Measurements from ENCODE around the gene EEF2. TPM values are rescaled to one million over a fixed set of nuclear protein-coding genes. Genes with fewer than 3 reads are reported as not detected.
"Not testable (repeated sequence)": the region's sequence is repeated elsewhere in the genome, so short reads cannot be mapped to it uniquely, and the experiment has no call there.

The EEF2 gene
- polyA plus RNA-seq, 3 donors = 1,409 to 1,651 (median 1,477) TPM

- peak; percentile 88 to 95 (median 89) for DNase-seq (ENCODE audit: low read depth in 3 of 3, low spot score in 2 of 3)
These were observed 14.3 kb downstream of the EEF2 start, which contains the start of gene DAPK3 for GRCh38 chr19:3970808-3971598. Gene DAPK3 (minus strand): TSS chr19:3971099. CDS start chr19:3969735, 1,364 bp downstream.

DNA sequence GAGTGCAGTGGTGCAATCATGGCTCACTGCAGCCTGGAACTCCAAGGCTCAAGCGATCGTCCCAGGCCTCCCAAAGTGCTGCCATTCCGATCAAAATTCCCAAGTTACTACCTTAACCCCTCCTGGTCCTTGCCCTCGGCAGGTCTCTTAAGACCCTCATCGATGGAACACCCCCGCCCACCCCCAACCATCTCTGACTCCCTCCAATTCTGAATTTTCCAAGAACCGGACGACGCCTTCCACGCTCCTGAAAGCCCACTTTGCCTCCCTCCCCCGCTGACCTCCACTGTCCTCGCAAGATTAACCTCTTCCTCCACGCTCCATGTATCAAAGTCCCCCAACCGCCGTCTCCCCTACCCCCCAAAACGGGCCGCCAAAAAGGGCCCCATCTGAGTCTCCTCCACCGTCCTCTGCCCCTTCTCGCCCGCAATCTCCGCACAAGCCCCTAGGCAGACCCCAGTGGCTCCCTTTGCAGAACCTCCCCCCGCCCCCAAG lies 14.9 kb downstream of the EEF2 start:
- no peak for DNase-seq (ENCODE audit: low read depth in 3 of 3, low spot score in 2 of 3)

- no peak for DNase-seq (ENCODE audit: low read depth in 3 of 3, low spot score in 2 of 3)
These were observed 15.6 kb downstream of the EEF2 start for GRCh38 chr19:3969435-3970312.

GRCh38 chr19:3968556-3969434 lies 16.5 kb downstream of the EEF2 start:
- DNase-seq (ENCODE audit: low read depth in 3 of 3, low spot score in 2 of 3) = peak; percentile 75 to 81 (median 80)

GRCh38 chr19:3967983-3968382 lies 17.3 kb downstream of the EEF2 start:
- DNase-seq (ENCODE audit: low read depth in 3 of 3, low spot score in 2 of 3) = not testable (repeated sequence)

DNA sequence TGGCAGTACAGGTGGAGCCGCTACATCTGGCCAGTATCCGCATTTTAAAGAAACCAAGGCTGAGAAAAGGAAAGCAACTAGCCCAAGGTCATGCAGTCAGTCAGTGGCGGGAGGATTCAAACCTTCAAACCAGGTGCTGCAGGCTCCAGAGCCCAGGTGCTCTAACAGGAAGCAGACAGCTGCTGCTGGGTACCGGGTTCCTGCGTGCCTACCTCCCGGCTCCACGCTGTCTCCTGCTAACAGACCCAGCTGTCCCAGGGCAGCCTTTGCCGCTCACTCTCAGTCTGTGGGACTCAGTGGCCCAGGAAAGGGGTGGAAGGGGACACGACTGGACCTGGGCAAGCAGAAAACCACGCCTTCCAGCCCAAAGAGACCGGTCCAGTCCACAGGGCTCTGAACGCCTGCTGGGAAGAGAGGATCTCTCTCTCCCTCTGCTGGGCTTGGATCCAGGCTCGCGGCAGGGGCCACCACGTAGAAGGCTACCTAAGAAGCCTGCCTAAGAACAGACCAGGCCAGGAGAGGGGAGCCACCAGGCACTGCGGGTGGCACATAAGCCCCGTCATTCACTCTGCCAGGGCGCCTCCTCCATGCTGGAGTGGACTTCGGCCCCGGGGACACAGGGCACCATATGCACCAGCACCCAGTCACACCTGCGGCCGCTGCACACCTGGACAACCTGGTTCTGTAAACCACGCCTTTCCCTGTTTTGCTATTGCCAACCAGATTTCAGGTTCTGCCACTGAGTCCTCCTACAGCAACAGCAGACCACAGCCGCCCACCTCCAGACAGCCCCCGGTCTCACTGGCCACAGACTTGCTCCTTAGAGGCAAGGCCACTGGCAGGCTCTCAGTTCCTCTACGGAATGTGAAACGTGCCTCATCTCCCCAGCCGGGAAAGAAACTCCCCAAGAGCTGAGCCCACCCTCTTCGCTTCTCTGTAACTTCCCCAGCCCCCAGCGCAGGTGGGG lies 18.9 kb downstream of the EEF2 start:
- no peak for DNase-seq (ENCODE audit: low read depth in 3 of 3, low spot score in 2 of 3)

GRCh38 chr19:3964256-3965194 lies 20.7 kb downstream of the EEF2 start:
- no peak for DNase-seq (ENCODE audit: low read depth in 3 of 3, low spot score in 2 of 3)

DNA sequence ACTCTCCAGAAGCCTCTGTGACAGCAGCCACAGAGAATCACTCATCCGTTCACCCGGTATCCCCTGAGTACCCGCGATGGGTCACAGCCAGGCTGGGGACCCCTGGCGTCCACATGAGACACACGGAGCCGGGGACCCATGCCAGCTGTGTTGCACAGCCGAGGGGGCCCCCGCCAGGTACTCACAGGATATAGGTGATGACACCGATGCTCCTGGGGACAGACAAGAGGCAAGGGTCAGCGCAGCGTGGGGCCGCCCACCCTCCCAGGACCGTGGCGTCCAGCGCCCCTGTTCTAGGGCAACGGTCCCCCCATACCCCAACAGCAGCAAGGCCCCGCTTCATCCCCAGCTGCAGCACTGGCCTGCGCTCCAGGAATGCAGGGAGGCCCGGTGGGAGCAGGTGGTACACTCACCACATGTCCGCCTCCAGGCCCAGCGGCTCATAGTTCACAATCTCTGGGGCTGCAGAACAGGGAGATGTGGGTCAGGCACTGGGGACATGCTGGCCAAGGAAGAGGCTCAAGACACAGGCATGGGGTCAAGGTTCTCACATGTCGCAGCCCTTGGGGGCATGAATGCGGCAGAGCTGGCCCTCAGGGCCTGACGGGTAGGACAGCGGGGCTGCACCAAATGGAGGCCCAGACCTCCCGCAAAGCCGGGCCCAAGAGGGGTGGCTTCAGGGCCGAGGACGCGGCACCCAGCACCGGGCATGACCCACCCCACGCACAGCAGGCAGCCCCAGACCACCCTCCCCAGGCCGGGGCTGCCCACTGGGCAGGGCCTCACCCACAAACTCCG lies 21.6 kb downstream of the EEF2 start:
- no peak for DNase-seq (ENCODE audit: low read depth in 3 of 3, low spot score in 2 of 3)

DNA sequence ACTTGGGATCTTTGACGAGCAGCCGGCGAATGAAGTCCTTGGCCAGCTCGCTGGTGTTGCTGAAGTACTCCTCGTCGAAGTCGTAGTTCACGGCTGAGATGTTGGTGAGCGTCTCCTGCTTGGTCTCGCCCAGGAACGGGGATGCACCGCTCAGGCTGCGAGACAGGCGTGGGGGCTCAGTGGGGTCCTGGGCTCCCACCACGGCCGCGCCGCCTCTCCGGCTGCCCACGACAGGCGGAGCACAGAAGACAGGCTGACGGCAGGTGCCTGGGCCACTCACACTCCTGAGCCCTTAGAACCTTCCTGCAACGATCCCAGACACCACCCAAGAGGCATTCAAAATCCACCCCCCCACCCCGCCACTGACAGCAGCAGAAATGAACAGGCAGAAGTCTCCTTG lies 24.3 kb downstream of the EEF2 start:
- no peak for DNase-seq (ENCODE audit: low read depth in 3 of 3, low spot score in 2 of 3)

GRCh38 chr19:3959766-3960131 lies 25.5 kb downstream of the EEF2 start:
- no peak for DNase-seq (ENCODE audit: low read depth in 3 of 3, low spot score in 2 of 3)

GRCh38 chr19:3958836-3959765 lies 26.2 kb downstream of the EEF2 start:
- no peak for DNase-seq (ENCODE audit: low read depth in 3 of 3, low spot score in 2 of 3)

GRCh38 chr19:3955688-3956087 lies 29.6 kb downstream of the EEF2 start:
- DNase-seq (ENCODE audit: low read depth in 3 of 3, low spot score in 2 of 3) = no peak

DNA sequence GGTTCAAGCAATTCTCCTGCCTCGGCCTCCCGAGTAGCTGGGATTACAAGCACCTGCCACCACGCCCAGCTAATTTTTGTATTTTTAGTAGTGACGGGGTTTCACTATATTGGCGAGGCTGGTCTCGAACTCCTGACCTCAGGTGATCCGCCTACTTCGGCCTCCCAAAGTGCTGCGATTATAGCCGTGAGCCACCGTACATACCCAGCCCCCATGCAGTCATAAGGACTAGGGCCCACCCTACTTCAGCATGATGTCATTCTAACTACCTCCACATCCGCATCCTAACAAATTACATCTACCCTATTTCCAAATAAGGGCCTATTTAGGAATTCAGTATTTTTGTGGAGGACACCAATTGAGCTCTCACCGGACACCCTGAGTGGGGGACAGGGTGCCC lies 30.0 kb downstream of the EEF2 start:
- DNase-seq (ENCODE audit: low read depth in 3 of 3, low spot score in 2 of 3) = not testable (repeated sequence)

GRCh38 chr19:3954107-3954506 lies 31.2 kb downstream of the EEF2 start:
- no peak for DNase-seq (ENCODE audit: low read depth in 3 of 3, low spot score in 2 of 3)

DNA sequence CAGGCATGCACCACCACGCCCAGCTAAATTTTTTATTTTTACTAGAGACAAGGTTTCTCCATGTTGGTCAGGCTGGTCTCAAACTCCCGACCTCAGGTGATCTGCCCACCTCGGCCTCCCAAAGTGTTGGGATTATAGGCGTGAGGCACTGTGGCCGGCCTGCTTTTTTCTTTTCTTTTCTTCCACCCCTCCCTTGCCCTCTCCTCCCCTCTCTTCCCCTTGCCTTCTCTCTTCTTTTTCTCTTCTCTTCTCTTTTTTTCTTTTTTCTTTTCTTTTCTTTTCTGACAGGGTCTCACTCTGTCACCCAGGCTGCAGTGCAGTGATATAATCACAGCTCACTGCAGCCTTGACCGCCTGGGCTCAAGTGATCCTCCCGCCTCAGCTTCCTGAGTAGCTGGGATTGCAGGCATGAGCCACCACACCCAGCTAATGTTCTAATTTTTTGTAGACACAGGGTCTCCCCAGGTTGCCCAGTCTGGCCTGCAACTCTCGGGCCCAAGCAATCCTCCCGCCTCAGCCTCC lies 32.4 kb downstream of the EEF2 start:
- not testable (repeated sequence) for DNase-seq (ENCODE audit: low read depth in 3 of 3, low spot score in 2 of 3)

Measured in right renal cortex interstitium (tissue), 3 donors.